ENCODE results near the gene LIMA1.
A peak's percentile ranks its signal among the peaks of the same experiment; 100 is the strongest.

The LIMA1 gene

DNA sequence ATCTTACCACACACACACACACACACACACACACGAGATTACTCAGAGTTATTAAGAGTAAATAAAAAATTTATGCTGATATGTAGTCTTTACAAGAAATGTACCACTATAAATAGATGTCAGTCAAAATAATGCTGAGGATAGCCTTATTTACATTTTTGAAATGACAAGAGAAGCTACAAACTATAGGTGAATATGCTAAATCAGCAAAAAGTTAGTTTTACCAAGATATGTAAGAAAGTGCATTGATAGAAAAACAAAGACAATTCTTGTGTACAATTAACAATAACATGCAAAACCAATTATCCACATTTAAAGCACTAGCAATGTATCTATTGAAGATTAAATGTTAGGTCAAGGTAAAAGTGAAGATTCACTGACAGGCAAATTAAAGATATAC is 69.3 kb downstream of the LIMA1 start:
- no peak for DNase-seq

DNA sequence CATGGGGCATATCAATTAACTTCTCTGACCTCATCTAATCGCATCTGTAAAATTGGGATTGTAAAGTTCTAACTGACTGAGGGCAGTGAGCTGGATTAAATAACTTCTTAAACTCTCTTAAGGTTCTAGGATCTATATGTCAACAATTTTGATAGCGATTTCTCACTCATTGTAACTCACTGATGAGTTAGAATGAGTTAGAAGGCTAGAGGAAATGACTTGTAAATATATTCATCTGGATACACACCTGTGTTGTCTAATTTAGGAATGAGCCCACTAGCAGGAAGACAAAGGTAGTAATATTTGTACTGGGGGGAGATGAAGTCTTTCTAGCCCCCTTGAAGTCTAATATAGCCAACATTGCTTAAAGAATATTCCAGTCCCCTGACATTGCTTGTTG is 69.9 kb downstream of the LIMA1 start:
- DNase-seq: no peak

DNA sequence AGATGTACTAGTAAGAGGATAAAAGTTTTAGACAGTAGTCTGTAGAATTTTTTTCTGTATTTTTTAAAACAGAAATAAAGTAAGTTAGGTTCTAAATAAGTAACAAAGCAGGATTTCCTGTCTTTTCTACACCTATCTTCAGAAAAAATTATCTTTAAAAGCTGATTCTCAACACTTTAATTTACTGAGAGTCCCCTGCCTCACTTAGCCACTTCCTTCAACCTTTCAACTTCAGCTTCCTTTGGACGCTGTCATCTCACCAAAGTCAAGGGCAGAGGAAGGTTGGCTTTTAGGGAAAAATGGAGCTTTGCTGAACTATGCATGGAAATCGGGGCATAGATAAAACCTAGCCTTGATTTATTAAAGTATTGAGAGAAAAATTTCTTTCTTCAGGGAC is 71.3 kb downstream of the LIMA1 start:
- no peak for DNase-seq

DNA sequence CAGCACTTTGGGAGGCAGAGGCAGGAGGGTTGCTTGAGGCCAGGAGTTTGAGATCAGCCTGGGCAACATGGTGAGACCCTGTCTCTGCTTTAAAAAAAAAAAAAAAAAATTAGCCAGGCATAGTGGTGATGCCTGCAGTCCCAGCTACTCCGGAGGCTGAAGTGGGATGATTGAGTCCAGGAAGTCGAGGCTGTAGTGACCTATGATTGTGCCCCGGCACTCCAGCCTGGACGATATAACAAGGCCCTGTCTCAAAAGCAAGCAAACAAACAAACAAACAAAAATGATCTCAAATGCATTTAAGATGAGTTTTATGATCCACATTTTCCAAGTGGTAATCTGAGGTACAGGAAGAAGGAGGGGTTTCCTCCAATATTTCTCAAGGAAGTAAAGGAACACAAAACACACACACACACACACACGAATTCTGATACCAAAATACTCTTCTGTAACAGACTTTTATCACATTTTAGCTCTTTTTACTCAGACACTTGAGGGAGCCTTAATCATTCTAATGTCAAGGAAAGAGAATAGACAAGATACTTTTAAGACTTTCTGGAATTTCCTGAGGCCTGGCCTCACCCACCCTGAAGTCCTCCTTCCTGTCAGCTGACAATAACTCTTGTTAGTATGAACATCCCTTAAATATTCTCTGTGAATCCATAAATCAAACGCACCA is 71.8 kb downstream of the LIMA1 start:
- DNase-seq: no peak

DNA sequence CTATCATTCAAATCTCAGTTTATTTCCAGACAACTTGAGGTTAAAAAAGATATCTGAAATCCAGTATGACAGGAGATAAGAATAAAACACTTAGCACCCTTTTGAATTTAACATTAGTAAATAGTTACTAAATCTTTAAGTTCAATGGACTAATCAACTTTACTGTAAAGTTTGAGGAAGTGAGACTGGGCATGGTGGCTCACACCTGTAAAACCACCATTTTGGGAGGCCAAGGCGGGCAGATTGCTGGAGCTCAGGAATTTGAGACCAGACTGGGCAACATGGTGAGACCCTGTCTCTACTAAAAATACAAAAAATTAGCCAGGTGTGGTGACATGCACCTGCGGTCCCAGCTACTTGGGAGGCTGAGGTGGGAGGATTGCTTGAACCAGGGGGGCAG is 75.9 kb downstream of the LIMA1 start:
- no peak for DNase-seq

DNA sequence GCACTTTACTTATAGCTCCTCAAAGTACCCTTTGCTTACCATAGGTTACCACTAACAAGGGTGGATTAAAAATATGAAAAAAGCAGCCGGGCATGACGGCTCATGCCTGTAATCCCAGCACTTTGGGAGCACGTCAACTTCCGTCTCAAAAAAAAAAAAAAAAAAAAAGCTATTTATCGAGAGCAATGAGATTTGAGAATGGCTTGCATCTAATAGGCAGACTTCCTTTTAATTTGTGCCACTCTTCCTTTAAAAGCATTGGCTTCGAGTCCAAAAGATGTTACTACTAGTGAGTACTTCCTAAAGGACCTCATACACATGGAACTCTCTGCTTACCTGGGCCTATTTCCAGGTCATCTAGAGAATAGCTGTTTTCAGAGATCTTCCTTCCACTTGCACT is 77.7 kb downstream of the LIMA1 start:
- DNase-seq: no peak

DNA sequence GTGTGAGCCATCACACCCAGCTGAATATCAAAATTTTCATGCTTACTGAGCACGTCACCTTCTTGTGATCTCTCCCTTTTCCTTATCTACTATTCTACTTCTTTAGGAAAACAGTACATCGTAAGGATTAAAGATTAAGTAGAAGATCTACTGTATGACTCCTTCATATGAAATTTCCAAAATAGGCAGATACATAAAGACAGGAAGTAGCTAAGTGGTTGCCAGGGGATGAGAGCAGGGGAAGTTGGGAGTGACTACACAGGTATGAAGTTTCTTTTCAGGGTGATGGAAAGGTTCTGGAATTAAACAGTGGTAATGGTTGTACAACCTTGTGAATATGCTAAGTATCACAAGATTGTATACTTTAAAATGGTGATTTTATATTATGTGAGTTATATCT is 79.6 kb downstream of the LIMA1 start:
- DNase-seq: no peak

DNA sequence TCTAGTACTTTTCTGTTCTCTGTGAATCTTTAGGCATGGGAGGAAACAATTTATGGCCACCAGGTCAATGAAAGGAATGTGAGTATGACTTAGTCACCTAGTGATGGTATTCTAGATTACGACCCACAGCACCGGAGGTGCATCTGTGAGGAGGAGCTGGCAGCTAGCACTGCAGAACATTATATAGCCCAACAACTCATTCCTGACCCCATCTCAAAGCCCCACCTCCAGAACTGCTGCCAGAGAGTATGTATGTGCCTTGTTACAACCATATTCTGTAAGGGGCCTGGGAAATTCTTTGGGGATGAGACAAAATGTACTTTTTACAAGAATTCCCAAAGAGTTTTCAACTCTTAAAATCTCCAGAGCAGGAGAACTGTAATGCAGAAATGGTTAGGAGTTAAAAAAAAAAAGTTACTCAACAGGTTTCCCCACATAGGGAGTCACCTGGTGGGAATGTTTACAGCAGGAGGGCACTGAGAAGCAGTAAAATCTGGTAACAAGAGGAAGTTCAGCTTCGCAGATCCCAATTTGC is 81.3 kb downstream of the LIMA1 start:
- DNase-seq: no peak

DNA sequence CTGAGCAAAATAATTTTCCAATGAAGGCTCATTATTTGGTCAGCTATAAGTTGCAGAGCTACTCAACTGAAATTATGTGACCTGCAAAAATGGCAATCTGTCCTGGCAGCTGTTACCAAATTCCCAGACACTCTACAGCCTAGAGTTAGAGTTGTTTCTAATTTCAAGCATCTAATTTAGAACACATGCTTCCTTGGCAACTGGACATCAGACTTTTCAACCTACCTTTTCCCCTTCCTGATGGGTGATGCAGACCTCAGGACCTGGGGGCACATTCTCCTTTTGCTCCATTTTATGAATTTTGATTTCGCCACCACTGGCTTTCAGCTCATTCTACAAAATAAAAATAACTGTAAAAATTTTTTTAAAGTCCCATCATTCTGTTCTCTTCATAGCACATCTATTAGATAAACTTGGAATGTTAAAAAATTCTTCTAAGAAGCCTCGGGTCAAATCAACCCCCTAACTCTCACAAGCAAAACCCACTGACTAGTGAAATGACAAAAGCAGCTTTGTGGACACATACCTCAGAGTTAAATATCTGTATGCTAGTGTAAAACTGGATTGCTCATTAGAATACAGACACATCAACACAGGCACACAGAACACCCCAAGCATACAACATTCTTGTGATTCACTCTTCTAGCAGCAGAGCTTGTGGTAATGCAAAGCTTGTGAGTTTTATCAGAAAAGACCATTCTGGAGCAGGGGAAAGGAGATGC is 82.6 kb downstream of the LIMA1 start:
- DNase-seq: no peak

DNA sequence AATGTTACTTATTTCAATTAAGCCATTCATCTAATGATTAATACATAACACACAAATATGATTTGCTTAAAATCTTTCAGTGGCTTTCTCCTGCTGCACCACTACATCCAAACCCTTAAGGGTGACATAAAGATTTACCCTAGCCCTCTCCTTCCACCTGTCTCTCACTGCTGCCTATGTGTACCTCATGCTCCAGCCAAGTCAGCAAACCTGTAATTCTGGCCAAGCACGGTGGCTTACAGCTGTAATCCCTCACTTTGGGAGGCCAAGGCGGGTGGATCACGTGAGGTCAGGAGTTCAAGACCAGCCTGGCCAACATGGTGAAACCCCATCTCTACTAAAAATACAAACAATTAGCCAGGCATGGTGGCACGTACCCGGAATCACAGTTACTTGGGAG is 84.5 kb downstream of the LIMA1 start:
- no peak for DNase-seq

DNA sequence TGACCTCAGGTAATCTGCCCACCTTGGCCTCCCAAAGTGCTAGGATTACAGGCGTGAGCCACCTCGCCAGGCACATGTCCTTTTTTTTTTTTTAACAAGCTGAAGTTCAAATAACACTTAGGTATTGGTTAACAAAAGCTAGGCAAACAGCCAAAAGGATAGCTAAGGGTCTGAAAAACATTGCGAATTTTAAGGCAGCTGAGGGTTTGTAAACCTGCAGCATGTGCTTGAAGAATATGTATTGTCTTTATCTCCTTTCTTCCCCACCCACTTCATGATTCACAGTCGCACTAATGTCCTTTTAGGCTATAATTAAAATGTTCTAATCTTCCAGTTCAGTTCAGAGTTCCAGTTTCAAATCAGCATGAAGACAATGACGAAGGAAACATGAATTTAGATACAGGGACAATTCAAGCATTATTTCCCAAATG is 86.0 kb downstream of the LIMA1 start:
- DNase-seq: no peak

DNA sequence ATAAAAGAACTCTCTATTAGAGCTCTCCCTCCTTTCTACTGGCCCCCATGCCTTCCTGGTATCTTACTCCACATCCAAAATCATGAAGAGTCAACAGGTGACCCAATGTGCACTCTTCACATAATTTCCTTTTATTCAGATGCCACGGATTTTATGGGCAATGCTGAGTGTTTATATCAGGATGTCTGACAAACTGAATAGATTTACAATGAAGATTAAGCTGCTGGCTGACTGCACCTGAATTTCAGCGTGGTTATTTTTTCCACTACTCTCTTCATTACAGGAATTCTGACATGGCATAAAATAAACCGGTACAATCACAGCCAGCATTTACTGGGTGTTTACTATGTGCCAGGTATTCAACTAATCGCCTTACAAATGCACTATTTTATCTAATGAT is 86.8 kb downstream of the LIMA1 start:
- no peak for DNase-seq

DNA sequence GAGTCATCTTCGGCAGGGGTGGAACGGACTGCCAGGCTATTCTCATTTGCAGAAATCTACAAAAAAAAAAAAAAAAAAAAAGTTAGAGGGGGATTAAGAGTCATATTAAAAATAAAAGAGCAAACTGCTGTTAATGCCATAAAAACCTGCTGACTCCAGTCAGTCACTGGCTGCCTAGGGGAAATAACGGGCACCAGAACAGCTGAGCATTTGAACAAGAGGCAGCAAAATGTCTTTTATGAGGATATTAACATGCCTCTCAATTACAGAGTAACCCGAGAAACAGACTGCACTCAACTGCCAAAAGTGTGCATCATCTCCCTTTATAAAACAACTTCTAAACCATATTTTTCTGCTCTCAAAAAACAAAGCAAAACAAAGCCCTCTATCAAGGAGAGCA is 87.5 kb downstream of the LIMA1 start:
- DNase-seq: peak; percentile 2

DNA sequence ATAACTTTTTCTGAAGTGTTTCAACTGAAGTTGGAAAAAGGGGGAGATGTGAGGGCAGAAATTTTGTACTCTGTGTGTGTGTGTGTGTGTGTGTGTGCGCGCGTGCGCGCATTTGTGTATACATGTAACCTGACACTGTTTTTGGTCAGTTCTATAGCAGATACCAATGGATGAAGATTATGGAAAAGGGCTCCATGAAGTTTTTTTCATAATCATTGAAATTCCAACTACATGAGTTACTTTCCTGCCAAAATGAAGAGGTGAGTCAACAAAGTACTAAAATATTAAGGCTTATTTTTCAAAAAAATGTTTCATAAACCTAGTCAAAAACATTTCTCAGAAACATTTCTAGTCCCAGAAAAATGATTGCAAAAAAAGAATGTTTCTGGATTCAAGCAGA is 90.4 kb downstream of the LIMA1 start:
- DNase-seq: no peak

DNA sequence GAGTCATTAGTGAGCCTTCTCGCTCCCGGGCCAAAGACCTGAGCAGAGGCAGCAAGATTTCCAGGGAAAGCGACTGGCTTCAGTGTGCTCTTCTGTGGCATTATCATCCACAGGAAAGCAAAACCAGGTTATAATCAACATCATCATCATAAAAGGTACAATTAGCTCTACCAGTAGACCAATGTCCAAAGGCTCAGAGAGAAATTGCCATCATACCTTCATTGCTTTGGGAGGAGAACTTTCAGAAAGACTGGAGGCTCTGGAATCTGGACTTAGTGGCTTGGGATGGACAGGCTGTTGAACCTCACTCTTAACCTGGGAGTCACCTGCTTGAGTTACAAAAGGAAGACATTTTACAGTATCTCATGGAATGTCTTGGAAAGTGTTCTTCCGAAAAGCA is 91.1 kb downstream of the LIMA1 start:
- no peak for DNase-seq

DNA sequence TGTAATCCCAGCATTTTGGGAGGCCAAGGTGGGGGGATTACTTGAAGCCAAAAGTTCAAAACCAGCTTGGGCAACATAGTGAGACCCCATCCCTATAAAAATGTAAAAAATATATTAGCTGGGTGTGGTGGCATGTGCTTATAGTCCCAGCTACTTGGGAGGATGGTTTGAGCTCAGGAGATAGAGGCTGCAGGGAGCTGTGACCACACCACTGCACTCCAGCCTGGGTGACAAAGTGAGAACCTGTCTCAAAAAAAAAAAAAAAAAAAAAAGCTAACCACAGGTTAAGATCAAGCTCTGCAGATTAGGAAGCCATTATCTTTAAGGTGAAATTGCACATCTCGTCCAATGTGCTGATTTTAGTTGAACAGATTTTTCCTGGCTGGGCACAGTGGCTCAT is 92.5 kb downstream of the LIMA1 start:
- DNase-seq: no peak

DNA sequence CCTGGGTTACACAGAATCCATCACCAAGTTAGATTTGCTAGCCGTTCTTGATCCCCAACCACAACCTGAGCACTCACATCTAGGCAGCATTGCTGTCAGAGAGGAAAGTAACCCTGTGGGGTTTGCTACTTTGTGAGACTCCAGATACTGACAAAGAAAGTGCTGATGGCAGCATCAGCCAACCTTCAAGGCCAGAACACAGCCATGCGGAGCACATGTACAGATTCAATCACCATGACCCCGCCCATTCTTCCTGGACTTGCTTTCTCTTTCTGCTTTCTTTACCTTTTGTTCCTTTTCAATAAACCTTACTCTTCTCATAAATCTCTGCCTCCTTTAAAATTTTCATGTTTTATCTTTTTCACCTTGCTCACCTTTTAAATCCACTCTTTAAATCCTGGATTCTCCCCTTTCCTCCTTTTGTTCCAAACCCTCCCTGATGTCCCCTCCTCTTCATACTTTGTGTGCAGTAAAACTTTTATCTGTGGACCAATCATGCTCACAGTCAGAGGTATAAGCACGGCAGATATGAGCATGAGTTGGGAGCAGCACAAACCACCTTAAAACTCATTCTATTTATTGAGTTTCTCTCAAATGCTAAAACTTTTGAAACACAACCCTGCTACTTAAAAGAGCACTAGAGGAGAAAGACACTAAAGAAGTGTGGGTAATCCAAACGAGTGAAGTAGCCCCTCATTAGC is 94.3 kb downstream of the LIMA1 start:
- DNase-seq: no peak

DNA sequence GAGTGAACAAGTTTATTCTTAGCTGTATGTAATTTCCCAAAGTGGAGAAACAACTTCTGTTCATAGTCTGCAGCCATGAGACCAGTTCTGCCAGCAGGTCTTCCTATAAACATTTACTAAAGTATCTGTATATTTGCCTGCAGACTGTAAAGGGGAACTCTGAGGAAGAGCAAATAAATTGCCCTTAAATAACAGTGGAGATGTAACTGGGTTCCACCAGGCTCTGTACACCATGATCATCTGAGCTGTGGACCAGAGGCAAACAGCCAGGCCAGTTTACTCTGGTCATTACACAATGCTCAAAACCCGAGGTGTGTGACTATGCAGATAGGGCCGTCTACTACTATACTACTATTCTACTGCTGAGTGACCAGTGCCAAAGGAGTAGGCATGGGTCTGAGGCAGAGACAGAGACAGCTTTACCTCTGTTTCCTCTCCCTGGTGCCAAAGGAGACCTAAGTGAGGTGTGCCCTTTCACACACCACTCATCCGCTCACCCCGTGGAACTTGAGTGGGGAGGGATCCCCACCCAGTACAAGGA is 95.0 kb downstream of the LIMA1 start:
- DNase-seq: no peak

DNA sequence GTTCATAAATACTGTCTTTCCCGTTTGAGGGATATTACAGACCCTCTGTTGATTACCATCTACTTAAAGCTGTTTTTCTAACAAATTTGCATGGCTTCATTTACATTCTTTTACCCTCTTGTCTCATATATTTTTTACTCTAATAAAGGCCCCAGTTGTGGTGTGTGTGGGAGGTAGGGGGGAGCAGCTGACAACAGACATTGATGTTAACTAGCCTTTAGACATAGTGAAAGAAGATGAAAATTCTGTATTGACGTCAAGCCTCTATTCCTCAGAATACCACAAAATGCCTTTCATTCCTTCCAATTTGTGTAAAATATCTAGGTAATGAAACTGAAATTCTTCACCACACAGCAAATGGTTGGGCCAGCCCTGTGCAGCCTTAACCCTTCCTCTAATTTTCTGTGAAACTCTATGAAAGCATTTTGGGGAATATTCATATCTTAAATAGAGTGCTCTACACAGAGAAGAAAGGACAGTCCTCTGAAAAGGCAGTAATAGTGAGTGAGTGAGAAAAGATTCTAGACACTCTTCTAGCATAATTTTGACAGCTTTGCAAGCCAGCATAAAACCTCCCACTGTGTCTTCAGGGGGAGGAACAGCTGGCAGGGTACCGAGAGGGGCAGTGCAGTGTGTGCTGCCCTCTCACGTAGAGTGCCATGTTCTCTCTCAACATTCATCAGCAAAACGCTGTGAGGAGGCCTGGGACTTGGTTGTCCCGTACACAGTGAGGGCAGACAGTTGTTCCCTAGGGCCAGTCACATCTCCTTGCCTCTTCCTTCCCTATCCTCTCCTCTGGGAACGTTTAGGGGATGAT is 96.0 kb downstream of the LIMA1 start:
- DNase-seq: no peak

DNA sequence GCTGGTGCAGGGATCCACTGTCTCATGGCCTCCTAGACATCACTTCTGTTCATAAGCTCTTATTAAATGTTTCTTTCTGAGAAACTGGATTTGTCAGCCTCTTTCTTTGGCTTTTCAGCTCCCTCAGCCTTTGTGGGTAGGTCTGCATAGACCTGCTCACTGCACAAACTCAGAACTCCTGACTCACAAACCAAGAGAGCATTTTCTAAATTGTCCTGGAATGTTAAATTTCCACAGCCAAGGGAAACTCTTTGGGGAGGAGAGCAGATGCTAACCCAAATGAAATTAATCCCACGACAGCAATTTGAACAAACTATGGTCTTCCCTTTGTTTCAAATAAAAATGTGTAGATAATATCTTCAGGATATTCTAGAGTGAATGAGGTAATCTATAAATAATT is 96.6 kb downstream of the LIMA1 start:
- DNase-seq: no peak

DNA sequence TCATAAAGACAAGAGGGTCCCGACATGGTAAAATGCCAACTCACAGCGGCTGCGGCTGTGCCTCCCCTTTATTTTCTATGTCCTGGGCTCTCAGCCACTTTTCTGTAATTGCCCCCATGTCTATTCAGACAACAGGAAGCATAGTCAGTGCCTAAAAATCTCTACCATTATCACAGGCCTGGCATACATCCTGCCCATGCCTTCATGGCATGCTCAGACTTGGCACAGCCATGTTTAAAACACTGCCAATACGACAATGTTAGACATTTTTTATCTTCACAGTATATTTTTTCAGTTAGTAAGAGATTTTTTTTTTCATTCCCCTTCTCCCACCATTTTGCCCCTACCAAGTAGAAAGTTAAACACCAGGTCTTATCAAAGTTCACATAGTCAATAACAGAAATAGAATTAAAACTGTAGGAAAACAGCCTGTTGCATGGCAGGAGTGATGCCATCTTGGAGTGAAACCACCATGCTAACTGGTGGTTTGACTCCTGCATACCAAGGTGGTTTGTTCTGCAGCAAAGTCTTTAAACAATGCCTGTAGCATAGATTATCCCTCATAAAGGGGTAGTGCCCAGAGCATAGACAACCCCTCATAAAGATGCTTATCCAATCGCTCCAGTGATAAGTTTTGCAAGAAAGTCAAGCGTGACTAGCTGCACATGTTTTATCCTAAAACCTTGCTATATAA is 97.2 kb downstream of the LIMA1 start:
- DNase-seq: no peak

DNA sequence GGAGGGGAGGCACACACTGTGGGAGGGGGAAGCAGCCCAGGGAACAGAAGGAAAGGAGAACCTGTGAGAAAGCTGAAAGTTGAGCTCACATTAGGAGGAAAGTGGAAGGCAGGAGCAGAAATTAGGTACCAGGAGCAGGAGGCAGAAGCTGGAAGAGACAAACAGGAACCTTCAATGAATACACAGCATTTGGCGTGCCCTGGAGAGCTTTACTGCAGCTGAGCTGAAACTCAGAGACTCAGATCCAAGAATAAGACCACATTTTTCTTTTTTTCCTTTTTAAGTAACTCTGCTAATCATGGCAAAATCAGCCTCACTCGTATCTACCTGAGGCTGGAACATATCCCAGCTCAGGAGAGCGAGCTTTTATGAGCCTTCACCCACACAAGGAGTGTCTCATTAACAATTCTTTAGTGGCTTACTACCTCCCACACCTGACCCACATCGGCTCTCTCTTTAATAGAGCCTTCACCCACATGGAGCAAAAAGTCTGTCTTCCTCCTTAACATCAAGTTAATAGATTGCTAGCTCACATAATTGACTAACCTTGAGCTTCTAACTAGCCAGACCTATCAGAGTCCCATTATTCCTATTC is 97.9 kb downstream of the LIMA1 start:
- DNase-seq: no peak

Measured in NCI-H1694 treated with DMSO at 0.1 percent for 48 hours (cell line).